Panc1 (cell line): ENCODE measurements around the gene MACF1. TPM values are rescaled to one million over a fixed set of nuclear protein-coding genes. Genes with fewer than 3 reads are reported as not detected.
A peak's percentile ranks its signal among the peaks of the same experiment; 100 is the strongest.
"Not testable (repeated sequence)": the region's sequence is repeated elsewhere in the genome, so short reads cannot be mapped to it uniquely, and the experiment has no call there.

Source experiments
- ATAC-seq: fragments of 200-7000 bp; cut with Tn5 transposase; 2 replicates; pipeline ENCODE4 v1.9.1; 2020; ENCODE audit warnings: mild to moderate bottlenecking, moderate library complexity
- BruUV-seq: library from RNA; stranded (reverse); fragments of 400-500 nt; replicated peaks from 2 replicates; lab custom pipeline; 2021; lab: Mats Ljungman, UMichigan
- CTCF ChIA-PET: fragments of 300-600 bp; sonication (Branson Sonifier 250); formaldehyde crosslinking; loops from one replicate; lab custom pipeline; 2022; ENCODE audit warnings: antibody characterized with exemption; lab: Charles Lee
- POLR2A ChIA-PET: fragments of 300-600 bp; sonication (Branson Sonifier 250); formaldehyde crosslinking; loops from one replicate; lab custom pipeline; 2022; ENCODE audit warnings: antibody characterized with exemption; lab: Charles Lee
- DNase-seq: peaks from one replicate; pipeline ENCODE4 v3.0.0-alpha.2; 2010; ENCODE audit warnings: low read depth, low spot score
- H3K27ac ChIP-seq: 2 replicates; pipeline ENCODE4 v1.5.1; 2011; ENCODE audit warnings: mild to moderate bottlenecking, low read length, inconsistent platforms
- H3K27me3 ChIP-seq: fragments of 200-500 bp; sonication (Bioruptor generic); 2 replicates; pipeline ENCODE4 v1.6.0; 2014; ENCODE audit warnings: low read length, inconsistent platforms; ENCODE audit not compliant: control insufficient read depth, insufficient read depth
- H3K36me3 ChIP-seq: fragments of 200-500 bp; sonication (Bioruptor generic); 2 replicates; pipeline ENCODE4 v1.5.1; 2014; ENCODE audit warnings: inconsistent platforms, mild to moderate bottlenecking, low read length, moderate library complexity; ENCODE audit not compliant: control insufficient read depth, insufficient read depth
- H3K4me1 ChIP-seq: 2 replicates; pipeline ENCODE4 v1.5.1; 2011; ENCODE audit warnings: inconsistent platforms, mild to moderate bottlenecking, low read length, moderate library complexity; ENCODE audit not compliant: control insufficient read depth, insufficient read depth
- H3K4me3 ChIP-seq, 2 experiments: 2 replicates each; pipeline ENCODE4 v1.5.1; 2011 to 2012; ENCODE audit warnings: low read depth in 2 of 2, low read length in 2 of 2, mild to moderate bottlenecking in 2 of 2, inconsistent platforms in 1 of 2, moderate library complexity in 1 of 2
- H3K9me3 ChIP-seq: fragments of 200-500 bp; sonication (Bioruptor generic); 2 replicates; pipeline ENCODE4 v1.5.1; 2014; ENCODE audit warnings: low read depth, mild to moderate bottlenecking, inconsistent platforms, low read length, moderate library complexity; ENCODE audit not compliant: control insufficient read depth, insufficient read depth
- CTCF ChIP-seq: fragments of 450-650 bp; IDR thresholded peaks from 2 replicates; pipeline ENCODE4 v1.5.1; 2017; ENCODE audit warnings: mild to moderate bottlenecking
- POLR2AphosphoS5 ChIP-seq: IDR thresholded peaks from 2 replicates; pipeline ENCODE4 v1.6.1; 2012; ENCODE audit warnings: mild to moderate bottlenecking, low read depth, low read length, moderate library complexity
- REST ChIP-seq, 2 experiments: IDR thresholded peaks; 2 replicates each; pipeline ENCODE4 v1.6.1; 2011 to 2012; ENCODE audit warnings: low read depth in 2 of 2, control low read depth in 1 of 2, low read length in 1 of 2, mild to moderate bottlenecking in 1 of 2, moderate library complexity in 1 of 2; ENCODE audit not compliant: insufficient read depth in 1 of 2
- SIN3A ChIP-seq: IDR thresholded peaks from 2 replicates; pipeline ENCODE4 v1.6.1; 2012; ENCODE audit warnings: low read depth, mild to moderate bottlenecking, low read length, moderate library complexity, borderline replicate concordance; ENCODE audit not compliant: insufficient read depth
- TCF7L2 ChIP-seq: IDR thresholded peaks from 2 replicates; pipeline ENCODE4 v1.6.1; 2011; ENCODE audit warnings: mild to moderate bottlenecking, low read depth, low read length, inconsistent platforms
- in situ Hi-C: cut with HindIII; loops from 2 replicates; pipeline ENCODE4 v1.10.0; 2016; ENCODE audit warnings: low sequenced_read_pairs, low pct_unique_long_range_greater_than_20kb
- intact Hi-C: fragments of 100-400 bp; cut with micrococcal nuclease; formaldehyde crosslinking; loops from one replicate; pipeline ENCODE4 v1.10.0; 2022; ENCODE audit not compliant: unreplicated experiment
- total RNA-seq: library from RNA; stranded (reverse); gene quantifications from one replicate; pipeline ENCODE4 v1.2.1, GENCODE V29; 2021; ENCODE audit not compliant: unreplicated experiment

The MACF1 gene
- total RNA-seq, 1 experiment from 2014 or later = 413 TPM

GRCh38 chr1:39509360-39510009, 305.0 kb downstream of the MACF1 start:
- no peaks in the 10 kb centered on the region for H3K36me3 ChIP-seq
- ATAC-seq = no peak
- DNase-seq = no peak
- H3K4me1 ChIP-seq = no peaks in the 10 kb centered on the region
- intact Hi-C loops (no loop called here), in situ Hi-C loops (no loop called here)
- no peak overlapping the region for H3K27ac ChIP-seq
- H3K27me3 ChIP-seq = no peaks in the 10 kb centered on the region
- no TSS peak for BruUV-seq
- TF ChIP-seq CTCF (no peak), POLR2AphosphoS5 (no peak), TCF7L2 (no peak), REST (IDR thresholded peaks at IDR 0.05; ENCODE audit: insufficient read depth in 1 of 2, low read depth in 2 of 2, low read length in 1 of 2) (no peak), SIN3A (no peak)
- no peaks in the 10 kb centered on the region for H3K9me3 ChIP-seq
- no peak overlapping the region for H3K4me3 ChIP-seq
- ChIA-PET CTCF (no interaction called here), POLR2A (interaction anchor here (0.6 kb wide), 1 partner anchor 143 kb away, joined by 3 read pairs; no protein-coding TSS in a partner anchor)

DNA sequence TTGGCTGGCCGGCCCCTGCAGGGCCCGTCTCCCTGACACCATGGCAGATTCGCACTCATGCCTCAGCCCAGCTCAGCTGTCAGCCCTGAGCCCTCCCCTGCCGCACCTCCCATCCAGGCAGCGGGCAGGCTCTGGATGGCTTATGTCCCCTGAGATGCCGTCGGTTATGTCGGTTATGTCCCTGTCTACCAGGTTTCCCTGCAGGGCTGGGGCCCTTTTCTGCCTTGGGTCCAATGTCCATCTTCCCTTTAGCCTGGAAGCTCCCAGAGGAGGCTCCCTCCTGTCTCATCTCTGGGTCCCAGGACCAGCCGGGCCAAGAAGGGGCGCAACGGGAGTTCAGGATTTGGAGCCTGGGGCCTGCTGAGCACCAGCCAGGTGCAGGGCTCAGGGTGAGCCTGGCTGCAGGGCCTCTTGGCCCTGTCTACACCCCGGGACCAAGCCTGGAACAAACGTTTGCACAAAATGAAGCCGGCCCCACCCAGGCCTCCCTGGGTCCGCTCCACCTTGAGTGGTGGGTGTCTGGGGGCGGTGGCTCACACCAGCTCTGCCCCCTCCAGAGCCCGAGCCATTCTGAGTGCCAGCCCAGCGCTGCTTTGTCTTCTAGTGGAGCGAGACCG, 306.2 kb downstream of the MACF1 start:
- intact Hi-C loops, H3K4me3 ChIP-seq, H3K27ac ChIP-seq, in situ Hi-C loops, DNase-seq, BruUV-seq, CTCF ChIA-PET, H3K36me3 ChIP-seq, H3K27me3 ChIP-seq, H3K9me3 ChIP-seq, H3K4me1 ChIP-seq, ATAC-seq: not testable (repeated sequence)
- POLR2A ChIA-PET = interaction anchor here (0.6 kb wide), 2 partner anchors 46 to 412 kb away, joined by 4 to 6 read pairs; no protein-coding TSS in a partner anchor

DNA sequence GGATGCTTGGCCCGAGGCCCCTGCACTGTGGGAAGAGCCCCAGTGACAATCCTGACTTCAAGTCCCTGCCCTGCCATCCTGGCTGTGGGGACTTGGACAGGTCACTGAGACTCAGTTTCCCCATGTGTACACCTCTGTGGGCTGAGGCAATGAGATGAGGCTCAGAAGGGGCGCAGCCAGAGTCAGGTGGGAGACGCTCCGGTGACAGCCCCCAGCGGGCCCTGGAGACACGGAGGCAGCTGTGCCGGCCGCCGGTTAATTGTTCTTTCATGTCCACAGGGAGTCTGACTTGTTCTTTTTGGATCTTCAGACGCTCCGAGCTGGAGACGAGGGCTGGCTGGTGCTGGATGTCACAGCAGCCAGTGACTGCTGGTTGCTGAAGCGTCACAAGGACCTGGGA, 307.0 kb downstream of the MACF1 start:
- DNase-seq, in situ Hi-C loops, H3K27ac ChIP-seq, H3K4me3 ChIP-seq, H3K4me1 ChIP-seq, POLR2A ChIA-PET, ATAC-seq, CTCF ChIA-PET, intact Hi-C loops, H3K27me3 ChIP-seq, H3K9me3 ChIP-seq, BruUV-seq, H3K36me3 ChIP-seq: not testable (repeated sequence)

DNA sequence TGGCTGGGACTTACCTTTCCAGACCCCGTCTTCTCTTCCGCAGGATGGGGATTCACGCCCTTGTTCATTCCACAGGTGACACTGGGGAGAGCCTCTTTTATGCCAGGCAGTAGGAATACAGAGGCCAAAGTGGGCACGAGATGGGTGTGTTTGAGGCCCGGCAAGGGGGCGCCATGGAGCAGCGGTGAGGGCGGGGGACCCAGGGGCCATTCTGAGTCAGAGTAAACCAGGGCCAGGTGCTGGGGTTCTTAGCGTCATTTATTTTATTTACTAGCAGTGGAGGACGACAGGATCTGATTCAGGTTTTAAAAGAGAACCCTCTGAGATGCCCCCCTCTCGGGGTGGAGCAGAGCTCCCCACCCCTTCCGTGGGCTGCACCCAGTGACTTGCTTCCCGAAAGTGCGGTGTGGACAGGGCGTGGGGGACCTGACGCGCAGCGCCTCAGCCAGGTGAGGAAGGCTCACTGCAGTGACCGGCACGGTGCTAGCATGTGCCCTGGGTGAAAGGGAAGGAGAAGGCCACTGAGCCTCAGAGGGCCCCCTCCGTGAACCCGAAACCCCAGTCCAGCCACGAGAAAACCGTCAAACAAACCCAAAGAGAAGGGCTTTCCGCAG, 307.8 kb downstream of the MACF1 start:
- intact Hi-C loops, in situ Hi-C loops, H3K4me3 ChIP-seq, DNase-seq, POLR2A ChIA-PET, CTCF ChIA-PET, H3K36me3 ChIP-seq, H3K9me3 ChIP-seq, H3K27ac ChIP-seq, BruUV-seq, H3K27me3 ChIP-seq, H3K4me1 ChIP-seq: not testable (repeated sequence)
- ATAC-seq = peak; percentile 44; the same call in 1 of the 2 replicates

GRCh38 chr1:39514710-39515124, 310.2 kb downstream of the MACF1 start:
- BruUV-seq, H3K27me3 ChIP-seq, H3K4me3 ChIP-seq, ATAC-seq, H3K27ac ChIP-seq, H3K36me3 ChIP-seq, H3K9me3 ChIP-seq, intact Hi-C loops, in situ Hi-C loops, DNase-seq, H3K4me1 ChIP-seq, POLR2A ChIA-PET, CTCF ChIA-PET: not testable (repeated sequence)
